Epithelial cell of proximal tubule (primary cell): Measurements from ENCODE around the gene TTLL9. TPM values are rescaled to one million over a fixed set of nuclear protein-coding genes. Genes with fewer than 3 reads are reported as not detected.

Source experiments
- DNase-seq: peaks from one replicate; pipeline ENCODE4 v3.0.0-alpha.2; 2011; ENCODE audit warnings: low read depth
- H3K4me3 ChIP-seq: 2 replicates; pipeline ENCODE4 v1.5.1; 2011; ENCODE audit warnings: low read depth, mild to moderate bottlenecking, low read length
- total RNA-seq: library from RNA; depleted of rRNA; stranded (reverse); fragments of >200 nt; gene quantifications from 2 replicates; pipeline ENCODE4 v1.2.3, GENCODE V29; 2015
- TF ChIP-seq, protein P1 (sequence below): conservative IDR thresholded peaks from 2 replicates; pipeline ENCODE4 v1.5.1; 2012; ENCODE audit warnings: low read depth, mild to moderate bottlenecking, low read length

The TTLL9 gene
- total RNA-seq, 1 donor from 2014 or later, result not detected

GRCh38 chr20:31831771-31832306 lies 38.6 kb upstream of the TTLL9 start:
- no peak for DNase-seq
- no peak overlapping the region for H3K4me3 ChIP-seq
- TF ChIP-seq, protein P1, sequence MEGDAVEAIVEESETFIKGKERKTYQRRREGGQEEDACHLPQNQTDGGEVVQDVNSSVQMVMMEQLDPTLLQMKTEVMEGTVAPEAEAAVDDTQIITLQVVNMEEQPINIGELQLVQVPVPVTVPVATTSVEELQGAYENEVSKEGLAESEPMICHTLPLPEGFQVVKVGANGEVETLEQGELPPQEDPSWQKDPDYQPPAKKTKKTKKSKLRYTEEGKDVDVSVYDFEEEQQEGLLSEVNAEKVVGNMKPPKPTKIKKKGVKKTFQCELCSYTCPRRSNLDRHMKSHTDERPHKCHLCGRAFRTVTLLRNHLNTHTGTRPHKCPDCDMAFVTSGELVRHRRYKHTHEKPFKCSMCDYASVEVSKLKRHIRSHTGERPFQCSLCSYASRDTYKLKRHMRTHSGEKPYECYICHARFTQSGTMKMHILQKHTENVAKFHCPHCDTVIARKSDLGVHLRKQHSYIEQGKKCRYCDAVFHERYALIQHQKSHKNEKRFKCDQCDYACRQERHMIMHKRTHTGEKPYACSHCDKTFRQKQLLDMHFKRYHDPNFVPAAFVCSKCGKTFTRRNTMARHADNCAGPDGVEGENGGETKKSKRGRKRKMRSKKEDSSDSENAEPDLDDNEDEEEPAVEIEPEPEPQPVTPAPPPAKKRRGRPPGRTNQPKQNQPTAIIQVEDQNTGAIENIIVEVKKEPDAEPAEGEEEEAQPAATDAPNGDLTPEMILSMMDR, result no peak

GRCh38 chr20:31833130-31833930 lies 37.1 kb upstream of the TTLL9 start:
- TF ChIP-seq, protein P1, result peak; percentile 83
- no peak for DNase-seq
- no peak overlapping the region for H3K4me3 ChIP-seq

DNA sequence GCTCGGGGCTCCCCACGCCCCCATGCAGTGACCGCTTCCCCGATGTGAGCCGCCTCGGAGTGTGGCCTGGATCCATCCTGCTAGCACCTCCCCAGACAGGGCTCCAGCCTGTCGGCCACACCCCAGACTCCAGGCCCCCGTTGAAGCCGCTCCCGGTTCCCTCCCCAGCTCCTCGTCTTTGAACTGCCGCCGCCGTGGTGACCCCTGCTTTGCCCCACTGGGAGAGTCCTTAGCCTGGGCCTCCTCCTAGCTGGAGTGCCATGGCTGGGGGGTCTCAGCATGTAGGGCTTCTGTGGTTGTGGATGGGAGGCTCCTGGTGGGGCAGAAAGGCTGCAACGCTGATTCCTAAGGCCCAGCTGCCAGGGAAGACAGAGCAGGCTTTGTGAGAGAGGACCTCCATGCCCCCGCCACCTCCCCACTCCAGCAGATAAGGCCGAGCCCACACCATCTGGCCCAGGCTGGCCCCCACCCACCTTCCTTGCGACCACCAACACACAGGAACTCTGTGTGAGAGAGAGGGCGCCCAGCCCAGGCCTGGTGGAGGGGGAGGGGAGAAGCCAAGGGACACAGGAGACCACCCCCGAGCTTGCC lies 36.4 kb upstream of the TTLL9 start:
- no peak for DNase-seq
- TF ChIP-seq, protein P1, result no peak

DNA sequence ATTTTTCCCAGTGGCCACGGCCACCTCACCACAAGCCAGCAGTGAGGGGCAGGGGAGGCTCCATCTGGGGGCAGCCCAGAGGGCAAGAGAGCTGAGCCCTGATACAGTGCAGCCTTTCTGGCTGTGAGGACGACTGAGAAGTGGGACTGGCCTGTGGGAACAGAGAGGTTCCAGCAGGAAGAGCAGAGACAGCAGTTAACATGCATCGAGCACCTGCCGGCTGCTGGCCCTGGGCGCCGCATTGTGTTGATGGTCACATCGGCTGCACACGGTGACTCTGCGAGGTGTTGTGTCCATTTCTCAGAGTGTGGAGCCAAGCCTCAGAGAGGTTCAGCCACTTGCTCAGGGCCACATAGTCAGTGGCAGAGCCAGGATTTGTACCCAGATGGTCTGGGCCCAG lies 34.9 kb upstream of the TTLL9 start:
- TF ChIP-seq, protein P1, result no peak
- DNase-seq, result no peak
- H3K4me3 ChIP-seq, result no peak overlapping the region

More for the DNA sequence above, 36.4 kb upstream of the TTLL9 start:
- no peak overlapping the region for H3K4me3 ChIP-seq

DNA sequence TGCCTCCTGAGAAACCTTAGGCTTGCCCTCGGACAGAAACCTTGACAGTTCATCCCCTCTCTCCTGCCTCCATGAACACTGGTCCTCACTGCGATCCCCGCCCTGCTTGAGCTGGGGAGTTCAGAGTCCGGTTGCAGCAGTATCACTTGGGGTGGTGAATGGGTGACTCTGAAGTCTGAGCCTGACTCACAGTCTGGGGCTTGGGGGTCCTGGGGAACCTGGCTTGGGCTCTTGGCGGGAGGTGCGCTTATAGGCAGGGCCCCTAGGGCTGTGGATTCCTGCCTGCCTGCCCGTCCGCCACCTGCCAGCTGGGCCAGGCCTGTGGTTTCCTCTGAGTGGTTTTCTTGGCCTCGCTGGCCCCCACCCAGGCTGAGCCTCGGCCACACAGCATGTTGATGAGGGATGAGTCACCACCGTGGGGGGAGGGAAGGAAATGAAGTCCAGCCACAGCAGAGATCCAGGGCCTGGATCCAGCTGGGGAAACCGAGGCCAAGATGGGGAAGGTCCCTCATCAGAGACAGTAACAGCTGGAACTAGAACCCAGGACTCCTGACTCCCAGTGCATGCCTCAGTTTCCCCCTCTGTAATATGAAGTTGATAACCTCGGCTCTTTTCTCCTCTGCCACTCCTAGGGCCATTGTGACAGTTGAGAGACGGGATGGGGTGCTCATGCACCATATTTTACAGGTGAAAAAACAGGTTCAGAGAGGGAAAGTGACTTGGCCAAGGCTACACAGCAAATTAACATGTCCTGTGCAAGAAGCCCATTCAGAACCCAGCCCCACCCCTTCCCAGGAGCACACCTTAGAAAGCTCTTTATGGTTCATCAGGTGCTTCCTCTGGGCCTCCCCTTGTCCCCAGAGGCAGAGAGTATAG lies 34.2 kb upstream of the TTLL9 start:
- TF ChIP-seq, protein P1, result no peak
- no peak overlapping the region for H3K4me3 ChIP-seq
- DNase-seq, result no peak

- no peak for DNase-seq
- H3K4me3 ChIP-seq, result no peak overlapping the region
- TF ChIP-seq, protein P1, result no peak
Observed at GRCh38 chr20:31836853-31837608, 33.4 kb upstream of the TTLL9 start.
